Trophoblast cell (in vitro differentiated cells and primary cell): ENCODE measurements around the gene ASF1B.

ENCODE experiments used
- DNase-seq, 2 donors: peaks; one replicate each; pipeline ENCODE4 v3.0.0-alpha.2; 2016
- H2AFZ ChIP-seq: 2 replicates; pipeline ENCODE4 v1.6.1; 2013; ENCODE audit warnings: low read length, moderate library complexity, mild to moderate bottlenecking; ENCODE audit not compliant: insufficient read depth, poor library complexity
- H2AK5ac ChIP-seq: 2 replicates; pipeline ENCODE4 v1.6.1; 2013; ENCODE audit warnings: mild to moderate bottlenecking, low read length
- H2BK120ac ChIP-seq: 2 replicates; pipeline ENCODE4 v1.6.1; 2013; ENCODE audit warnings: low read length, mild to moderate bottlenecking, moderate library complexity; ENCODE audit not compliant: insufficient read depth, poor library complexity
- H2BK12ac ChIP-seq: 2 replicates; pipeline ENCODE4 v1.6.1; 2013; ENCODE audit warnings: mild to moderate bottlenecking, low read length, moderate library complexity
- H2BK5ac ChIP-seq: 2 replicates; pipeline ENCODE4 v1.6.1; 2013; ENCODE audit warnings: low read length, low read depth, moderate library complexity, mild to moderate bottlenecking; ENCODE audit not compliant: poor library complexity
- H3K14ac ChIP-seq: 2 replicates; pipeline ENCODE4 v1.6.1; 2013; ENCODE audit warnings: mild to moderate bottlenecking, low read length
- H3K18ac ChIP-seq: 2 replicates; pipeline ENCODE4 v1.6.1; 2013; ENCODE audit warnings: mild to moderate bottlenecking, low read length
- H3K23ac ChIP-seq: 2 replicates; pipeline ENCODE4 v1.6.1; 2013; ENCODE audit warnings: low read length
- H3K27ac ChIP-seq: 2 replicates; pipeline ENCODE4 v1.5.1; 2013; ENCODE audit warnings: low read depth, mild to moderate bottlenecking, inconsistent platforms, low read length, moderate library complexity
- H3K27me3 ChIP-seq: 2 replicates; pipeline ENCODE4 v1.6.1; 2013; ENCODE audit warnings: inconsistent platforms, mild to moderate bottlenecking, low read length, moderate library complexity; ENCODE audit not compliant: insufficient read depth
- H3K36me3 ChIP-seq, 2 experiments: 1 replicate in 1 of 2; 2 replicates in 1 of 2; pipeline ENCODE4 v1.6.1; 2013; ENCODE audit warnings: low read length in 2 of 2, mild to moderate bottlenecking in 2 of 2, moderate library complexity in 1 of 2; ENCODE audit not compliant: insufficient read depth in 2 of 2, control insufficient read depth in 1 of 2
- H3K4ac ChIP-seq: 2 replicates; pipeline ENCODE4 v1.6.1; 2013; ENCODE audit warnings: low read depth, mild to moderate bottlenecking, low read length, moderate library complexity
- H3K4me1 ChIP-seq, 2 experiments: 1 replicate in 1 of 2; 2 replicates in 1 of 2; pipeline ENCODE4 v1.6.1; 2013; ENCODE audit warnings: low read length in 2 of 2, mild to moderate bottlenecking in 2 of 2, moderate library complexity in 1 of 2; ENCODE audit not compliant: insufficient read depth in 2 of 2, control insufficient read depth in 1 of 2
- H3K4me2 ChIP-seq: 2 replicates; pipeline ENCODE4 v1.6.1; 2013; ENCODE audit warnings: inconsistent platforms, mild to moderate bottlenecking, low read length, moderate library complexity
- H3K4me3 ChIP-seq: 2 replicates; pipeline ENCODE4 v1.5.1; 2013; ENCODE audit warnings: mild to moderate bottlenecking, low read depth, low read length, inconsistent platforms
- H3K79me1 ChIP-seq: one replicate; pipeline ENCODE4 v1.6.1; 2013; ENCODE audit warnings: low read length
- H3K79me2 ChIP-seq: 2 replicates; pipeline ENCODE4 v1.6.1; 2013; ENCODE audit warnings: low read length, mild to moderate bottlenecking; ENCODE audit not compliant: control insufficient read depth, insufficient read depth, poor library complexity
- H3K9ac ChIP-seq: 2 replicates; pipeline ENCODE4 v1.6.1; 2013; ENCODE audit warnings: mild to moderate bottlenecking, low read length
- H3K9me3 ChIP-seq: 2 replicates; pipeline ENCODE4 v1.6.1; 2013; ENCODE audit warnings: low read depth, mild to moderate bottlenecking, control low read depth, inconsistent platforms, low read length; ENCODE audit not compliant: insufficient read depth
- H4K12ac ChIP-seq: 2 replicates; pipeline ENCODE4 v1.6.1; 2013; ENCODE audit warnings: low read depth, mild to moderate bottlenecking, low read length, moderate library complexity
- H4K8ac ChIP-seq: 2 replicates; pipeline ENCODE4 v1.6.1; 2013; ENCODE audit warnings: low read depth, mild to moderate bottlenecking, low read length, moderate library complexity
- H4K91ac ChIP-seq: one replicate; pipeline ENCODE4 v1.6.1; 2013; ENCODE audit warnings: low read depth, mild to moderate bottlenecking, low read length, moderate library complexity
- WGBS: extraction: QIAGEN DNeasy Blood & Tissue Kit; methylation state at CpG from one replicate; pipeline ENCODE4 v1.1.7; 2013; ENCODE audit warnings: missing lambda C conversion rate; ENCODE audit not compliant: insufficient read length, insufficient coverage; ENCODE audit errors: extremely low coverage; 5-methylcytosine and 5-hydroxymethylcytosine counted together

ASF1B gene

DNA sequence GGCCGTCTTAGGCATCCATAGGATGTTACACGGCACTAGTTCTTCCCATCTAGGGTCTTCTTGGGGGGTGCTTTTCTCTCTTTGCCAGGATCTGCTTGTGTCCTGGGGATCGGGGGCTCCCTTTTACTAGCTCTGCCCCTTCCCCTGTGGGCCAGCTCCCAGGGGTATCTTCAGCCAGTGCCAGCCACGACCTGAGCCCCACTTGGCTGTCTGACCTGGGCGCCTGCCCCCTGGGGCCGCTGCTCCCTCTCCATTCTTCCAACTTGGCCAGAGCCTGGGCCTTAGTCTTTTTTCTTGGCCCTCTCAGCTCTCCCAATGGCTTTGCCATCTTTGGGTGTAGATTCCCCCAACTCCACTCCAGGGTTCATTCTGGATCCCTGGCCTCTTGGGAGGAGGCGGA is 21.9 kb downstream of the ASF1B start:
- Histone ChIP-seq H3K4ac (no peak overlapping the region), H4K12ac (no peak overlapping the region), H3K79me2 (peaks cover 2% of the 10 kb centered on the region), H3K9ac (no peak overlapping the region), H3K27ac (no peak overlapping the region), H3K18ac (no peak overlapping the region), H2BK120ac (no peak overlapping the region), H3K9me3 (no peaks in the 10 kb centered on the region), H3K27me3 (no peaks in the 10 kb centered on the region), H2BK5ac (no peak overlapping the region), H3K4me3 (no peak overlapping the region), H4K91ac (no peak overlapping the region), H3K4me1 (peaks cover 11 to 23% of the 10 kb centered on the region in 2 experiments), H3K14ac (no peak overlapping the region), H3K4me2 (no peak overlapping the region), H2AFZ (no peak overlapping the region), H3K36me3 (no peaks in the 10 kb centered on the region), H3K79me1 (peaks cover 4% of the 10 kb centered on the region), H2BK12ac (no peak overlapping the region), H3K23ac (no peak overlapping the region), H2AK5ac (no peak overlapping the region), H4K8ac (no peak overlapping the region)
- WGBS, result no CpG with 5 or more reads among the region's 7 CpGs
- DNase-seq, result no peak

DNA sequence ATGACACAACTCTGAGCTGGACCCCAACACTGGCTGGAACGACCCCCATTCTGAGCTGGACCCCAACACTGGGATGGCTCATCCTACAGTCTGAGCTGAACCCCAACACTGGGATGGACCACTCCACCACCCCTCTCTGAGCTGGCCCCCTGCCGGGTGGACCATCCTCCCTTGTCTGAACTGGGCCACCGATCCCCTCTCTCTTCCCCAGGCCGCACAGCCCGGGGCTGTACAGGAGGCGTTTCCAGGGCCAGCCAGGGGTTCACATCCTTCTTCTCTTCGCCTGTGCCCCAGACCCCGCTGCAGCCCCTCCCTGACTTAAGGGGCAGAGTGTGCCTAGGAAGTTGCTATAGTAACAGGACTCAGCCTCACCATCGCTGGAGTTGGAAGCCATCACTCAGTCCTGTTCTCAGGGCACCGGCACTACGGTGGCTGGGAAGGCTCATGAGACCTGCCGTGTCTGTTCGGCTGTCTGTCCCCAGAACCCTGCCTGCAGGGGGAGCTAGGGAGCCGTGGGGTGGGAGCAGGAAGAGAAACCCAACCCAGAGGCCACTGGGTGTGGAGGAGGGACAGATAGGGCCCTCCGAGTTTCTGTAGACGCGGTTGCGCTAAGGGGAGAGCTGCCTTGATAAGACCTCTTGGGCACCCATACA is 22.5 kb downstream of the ASF1B start:
- no peak overlapping the region for H4K12ac ChIP-seq
- H3K4ac ChIP-seq, result no peak overlapping the region
- no peak overlapping the region for H2AFZ ChIP-seq
- peaks cover 10 to 22% of the 10 kb centered on the region in 2 experiments for H3K4me1 ChIP-seq
- H2BK12ac ChIP-seq, result no peak overlapping the region
- no peaks in the 10 kb centered on the region for H3K36me3 ChIP-seq
- no peak overlapping the region for H3K14ac ChIP-seq
- no peak overlapping the region for H2BK120ac ChIP-seq
- no peak overlapping the region for H3K18ac ChIP-seq
- no peaks in the 10 kb centered on the region for H3K9me3 ChIP-seq
- peak in 1 of 2 donors; percentile 40 for DNase-seq
- no peak overlapping the region for H3K23ac ChIP-seq
- no peak overlapping the region for H4K91ac ChIP-seq
- peaks cover 4% of the 10 kb centered on the region for H3K79me1 ChIP-seq
- H2BK5ac ChIP-seq, result no peak overlapping the region
- no peak overlapping the region for H3K9ac ChIP-seq
- no peak overlapping the region for H3K4me3 ChIP-seq
- H3K79me2 ChIP-seq, result peaks cover 2% of the 10 kb centered on the region
- no peak overlapping the region for H2AK5ac ChIP-seq
- H3K27ac ChIP-seq, result no peak overlapping the region
- WGBS, result no CpG with 5 or more reads among the region's 18 CpGs
- no peaks in the 10 kb centered on the region for H3K27me3 ChIP-seq
- no peak overlapping the region for H3K4me2 ChIP-seq
- H4K8ac ChIP-seq, result no peak overlapping the region

DNA sequence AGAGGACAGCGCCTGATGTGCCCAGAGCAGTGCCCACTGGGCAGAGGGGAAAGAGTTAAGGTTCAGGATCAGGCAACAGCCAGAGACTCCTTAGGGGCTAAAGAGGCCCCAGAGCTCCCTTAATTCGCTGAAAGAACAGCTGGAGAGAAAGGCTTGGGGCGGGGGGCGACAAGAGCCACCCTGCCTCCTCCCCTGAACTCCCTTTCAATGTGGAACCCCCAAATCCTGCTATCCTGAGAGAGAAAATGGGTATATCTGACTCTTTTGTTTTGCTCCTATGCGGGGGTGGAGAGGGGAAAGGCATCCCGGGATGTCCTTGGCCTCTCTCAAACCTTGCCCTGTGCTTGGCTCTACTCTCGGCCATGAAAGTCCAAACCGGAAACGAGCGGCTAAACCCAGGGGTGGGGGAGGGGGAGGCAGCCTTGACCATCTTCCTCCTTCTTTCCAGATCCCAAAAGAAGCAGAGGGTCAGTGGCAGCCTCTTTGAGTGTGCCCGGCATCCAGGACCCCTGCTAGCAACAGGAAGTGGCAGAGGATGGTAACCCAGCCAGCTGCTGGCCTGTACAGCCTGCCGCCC is 23.5 kb downstream of the ASF1B start:
- no peak overlapping the region for H4K12ac ChIP-seq
- H2BK120ac ChIP-seq, result no peak overlapping the region
- no peak overlapping the region for H2AK5ac ChIP-seq
- H2BK12ac ChIP-seq, result no peak overlapping the region
- H3K9me3 ChIP-seq, result no peaks in the 10 kb centered on the region
- H3K79me1 ChIP-seq, result no peaks in the 10 kb centered on the region
- H3K14ac ChIP-seq, result no peak overlapping the region
- no peak overlapping the region for H2AFZ ChIP-seq
- H3K36me3 ChIP-seq, result no peaks in the 10 kb centered on the region
- no peak overlapping the region for H3K4me2 ChIP-seq
- H3K27me3 ChIP-seq, result no peaks in the 10 kb centered on the region
- no peak overlapping the region for H2BK5ac ChIP-seq
- WGBS, result no CpG with 5 or more reads among the region's 12 CpGs
- no peak overlapping the region for H3K27ac ChIP-seq
- no peak overlapping the region for H3K4ac ChIP-seq
- no peak overlapping the region for H3K23ac ChIP-seq
- H4K8ac ChIP-seq, result no peak overlapping the region
- peaks cover 5 to 18% of the 10 kb centered on the region in 2 experiments for H3K4me1 ChIP-seq
- no peak overlapping the region for H3K9ac ChIP-seq
- no peak overlapping the region for H4K91ac ChIP-seq
- no peak overlapping the region for H3K4me3 ChIP-seq
- no peak overlapping the region for H3K18ac ChIP-seq
- H3K79me2 ChIP-seq, result peaks cover 2% of the 10 kb centered on the region
- no peak for DNase-seq

DNA sequence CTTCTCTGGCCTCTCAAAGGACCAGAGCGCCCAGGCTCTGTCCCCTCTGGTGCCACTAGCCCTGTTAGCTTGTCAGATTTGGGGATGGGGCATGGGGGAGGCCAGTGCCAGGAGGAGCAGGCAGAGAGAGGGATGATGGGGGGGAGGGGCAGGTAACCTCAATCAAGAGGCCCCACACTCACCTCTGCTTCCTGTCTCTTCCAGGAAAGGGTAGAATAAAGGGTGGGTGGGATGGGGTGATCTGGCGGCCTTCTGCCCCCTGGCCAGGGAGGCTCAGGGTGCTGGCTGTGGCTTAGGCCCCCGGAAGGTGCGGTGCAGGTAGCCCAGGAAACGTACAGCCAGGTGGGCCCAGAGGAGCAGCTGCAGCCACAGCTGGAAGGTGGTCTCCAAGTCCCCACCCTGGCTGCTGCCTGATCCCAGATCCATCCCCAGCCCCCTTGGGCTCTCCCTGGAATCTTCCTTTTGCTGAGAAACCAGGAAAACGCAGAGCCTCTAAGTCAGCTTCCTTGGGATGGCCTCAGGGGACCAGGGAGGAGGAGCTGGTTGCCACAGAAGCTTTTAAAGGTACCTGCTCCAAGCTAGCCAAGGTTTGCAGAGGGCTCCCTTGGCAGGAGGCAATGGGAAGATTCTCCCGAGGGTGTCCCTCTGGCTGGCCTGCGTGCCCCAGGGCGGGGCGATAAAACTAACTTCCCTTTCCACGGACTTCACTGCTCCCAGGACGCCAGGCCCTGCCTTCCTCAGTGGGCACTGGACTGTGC is 24.2 kb downstream of the ASF1B start:
- Histone ChIP-seq H3K9ac (peak overlapping the region; percentile 41), H3K4me1 (peaks cover 5 to 18% of the 10 kb centered on the region in 2 experiments), H2BK12ac (no peak overlapping the region), H3K4ac (no peak overlapping the region), H3K27ac (no peak overlapping the region), H3K23ac (no peak overlapping the region), H3K4me2 (no peak overlapping the region), H3K36me3 (peaks cover 0 to 3% of the 10 kb centered on the region in 2 experiments), H4K12ac (no peak overlapping the region), H3K79me2 (peaks cover 1% of the 10 kb centered on the region), H4K91ac (no peak overlapping the region), H3K79me1 (no peaks in the 10 kb centered on the region), H3K4me3 (no peak overlapping the region), H3K14ac (no peak overlapping the region), H2AFZ (no peak overlapping the region), H3K27me3 (no peaks in the 10 kb centered on the region), H2AK5ac (no peak overlapping the region), H2BK120ac (no peak overlapping the region), H4K8ac (no peak overlapping the region), H3K9me3 (no peaks in the 10 kb centered on the region), H3K18ac (no peak overlapping the region), H2BK5ac (no peak overlapping the region)
- no CpG with 5 or more reads among the region's 12 CpGs for WGBS
- no peak for DNase-seq
